HepG2 (cell line): ENCODE data around the gene CALD1. TPM values are rescaled to one million over a fixed set of nuclear protein-coding genes. Genes with fewer than 3 reads are reported as not detected.

ENCODE experiments used
- AHR ChIP-seq: IDR thresholded peaks from 2 replicates; pipeline ENCODE4 v1.6.1; 2018; ENCODE audit warnings: missing genetic modification reagents, missing compliant biosample characterization
- ATF2 ChIP-seq: sonication (generic); formaldehyde crosslinking; IDR thresholded peaks from 2 replicates; pipeline ENCODE4 v1.4.0; 2020; ENCODE audit warnings: missing genetic modification reagents
- CENPT ChIP-seq: sonication (generic); formaldehyde crosslinking; IDR thresholded peaks from 2 replicates; pipeline ENCODE4 v1.8.0; 2022; ENCODE audit warnings: low read depth, mild to moderate bottlenecking, moderate library complexity, missing genetic modification reagents
- DNMT3B ChIP-seq: conservative IDR thresholded peaks from 2 replicates; pipeline ENCODE4 v1.6.1; 2016; ENCODE audit warnings: missing biosample characterization, control low read depth
- ERF ChIP-seq: IDR thresholded peaks from 2 replicates; pipeline ENCODE4 v1.6.1; 2018; ENCODE audit warnings: missing biosample characterization, missing genetic modification reagents
- FOSL1 ChIP-seq: sonication (generic); formaldehyde crosslinking; IDR thresholded peaks from 2 replicates; pipeline ENCODE4 v1.9.0; 2021; ENCODE audit warnings: missing genetic modification reagents, borderline replicate concordance
- FOXK1 ChIP-seq: sonication (generic); formaldehyde crosslinking; IDR thresholded peaks from 2 replicates; pipeline ENCODE4 v1.4.0; 2020; ENCODE audit warnings: low read depth, missing genetic modification reagents, borderline replicate concordance
- FOXP4 ChIP-seq: sonication (generic); formaldehyde crosslinking; IDR thresholded peaks from 2 replicates; pipeline ENCODE4 v1.4.0; 2020; ENCODE audit warnings: missing genetic modification reagents
- JUNB ChIP-seq: sonication (generic); formaldehyde crosslinking; IDR thresholded peaks from 2 replicates; pipeline ENCODE4 v1.8.0; 2022; ENCODE audit warnings: missing genetic modification reagents, mild to moderate bottlenecking, borderline replicate concordance
- NR2F2 ChIP-seq: IDR thresholded peaks from 2 replicates; pipeline ENCODE4 v1.6.1; 2012; ENCODE audit warnings: low read depth, inconsistent platforms, borderline replicate concordance
- ONECUT2 ChIP-seq: sonication (generic); formaldehyde crosslinking; IDR thresholded peaks from 2 replicates; pipeline ENCODE4 v1.4.0; 2020; ENCODE audit warnings: missing genetic modification reagents
- PRDM15 ChIP-seq: sonication (generic); formaldehyde crosslinking; IDR thresholded peaks from 2 replicates; pipeline ENCODE4 v1.4.0; 2020; ENCODE audit warnings: missing genetic modification reagents
- ZNF230 ChIP-seq: sonication (generic); formaldehyde crosslinking; IDR thresholded peaks from 2 replicates; pipeline ENCODE4 v1.4.0; 2020; ENCODE audit warnings: mild to moderate bottlenecking, missing genetic modification reagents
- ZNF263 ChIP-seq: sonication (generic); formaldehyde crosslinking; IDR thresholded peaks from 2 replicates; pipeline ENCODE4 v1.4.0; 2020; ENCODE audit warnings: missing genetic modification reagents
- ZNF749 ChIP-seq: sonication (generic); formaldehyde crosslinking; IDR thresholded peaks from 2 replicates; pipeline ENCODE4 v1.8.0; 2022; ENCODE audit warnings: mild to moderate bottlenecking, missing genetic modification reagents, moderate library complexity, borderline replicate concordance
- polyA plus RNA-seq, 8 experiments: library from polyadenylated mRNA; depleted of rRNA in 3 of 8; stranded (reverse) in 7 of 8; unstranded in 1 of 8; fragments of >200 nt; fragmentation: Illumina TruSeq in 4 of 8; extraction: Trizol in 4 of 8; gene quantifications; 2 replicates each; pipeline versions ENCODE4 v1.2.1 to v1.2.3, GENCODE V29; 2011 to 2016; ENCODE audit warnings: low read depth in 4 of 8, missing spikeins in 1 of 8, mixed read lengths in 1 of 8; ENCODE audit not compliant: insufficient read depth in 1 of 8
- total RNA-seq, 5 experiments: library from RNA; depleted of rRNA; stranded (reverse); fragments of >200 nt; fragmentation: Illumina TruSeq; extraction: Trizol; gene quantifications; 2 replicates each; pipeline ENCODE4 v1.2.3, GENCODE V29; 2016; ENCODE audit warnings: low read depth in 1 of 5
- TF ChIP-seq, protein P1 (sequence below): sonication (generic); formaldehyde crosslinking; IDR thresholded peaks from 2 replicates; pipeline ENCODE4 v1.4.0; 2020; ENCODE audit warnings: missing genetic modification reagents

The CALD1 gene
- total and polyA plus RNA-seq, 2 of the 13 experiments (the other 11 are each of a cell fraction or from before 2014, with no cell fraction given) = 53.0 to 112 TPM

DNA sequence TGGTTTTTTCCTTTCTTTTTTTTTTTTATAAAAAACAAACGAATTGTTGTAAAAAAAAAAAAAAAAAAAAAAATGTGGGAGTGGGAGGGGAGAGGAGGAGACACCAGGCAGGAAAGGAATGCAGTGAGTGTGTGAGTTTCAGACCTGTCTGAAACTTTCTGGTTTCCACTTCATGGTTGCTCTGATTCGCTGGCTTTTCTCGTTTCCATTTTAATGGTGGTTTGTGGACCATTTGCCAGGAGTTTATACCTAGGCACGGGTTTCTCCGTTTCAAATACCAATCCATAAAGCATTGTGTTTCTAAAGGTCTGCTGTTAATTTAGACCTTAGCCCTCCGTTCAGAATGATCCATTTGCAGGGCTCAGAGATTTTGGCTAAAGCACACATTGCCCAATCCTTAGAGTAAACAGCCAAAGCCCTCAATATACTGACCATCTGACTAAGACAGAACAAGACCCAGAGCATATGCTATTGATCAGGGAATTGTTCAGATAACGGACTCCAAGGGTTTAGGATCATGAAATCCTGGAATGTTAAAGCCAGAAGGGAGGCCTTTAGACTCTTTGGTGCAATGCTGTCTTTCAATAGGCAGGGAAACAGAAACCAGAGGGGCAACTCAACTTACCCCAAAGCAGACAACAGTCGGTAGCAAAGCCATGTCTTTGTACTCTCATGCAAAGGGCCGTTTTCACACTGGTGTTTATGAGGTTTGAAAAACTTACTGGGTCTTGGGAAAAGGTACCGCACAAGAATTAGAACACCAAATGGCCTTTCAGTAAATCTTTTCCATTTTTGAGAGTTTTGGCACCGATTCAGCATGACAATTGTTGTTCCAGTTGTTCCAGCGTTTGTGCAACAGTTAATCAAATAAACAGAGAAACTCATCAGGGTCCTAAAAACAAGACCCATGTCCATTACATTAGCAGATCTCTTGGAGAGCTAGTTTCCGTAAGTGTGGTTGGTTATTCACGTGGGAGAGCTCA, 112.6 kb downstream of the CALD1 start (continued):
- peak; percentile 66; the same call in 1 of the 2 replicates for TF ChIP-seq ATF2 (CRISPR knock-in tag)
- peak; percentile 73; the same call in 1 of the 2 replicates for TF ChIP-seq NR2F2
- peak; percentile 93 for TF ChIP-seq ONECUT2
- TF ChIP-seq JUNB (CRISPR knock-in tag) = no peak
- no peak for TF ChIP-seq AHR (CRISPR knock-in tag)
- no peak for TF ChIP-seq CENPT
- TF ChIP-seq DNMT3B (CRISPR knock-in tag) = 0 out of 2 replicates have a peak, but pooled peaks have one; percentile 27
- TF ChIP-seq PRDM15 (CRISPR knock-in tag) = peak; percentile 81
- TF ChIP-seq FOXP4 (CRISPR knock-in tag) = peak; percentile 82
- peak; percentile 53; the same call in 1 of the 2 replicates for TF ChIP-seq FOXK1 (CRISPR knock-in tag)
- TF ChIP-seq ERF = no peak; the same call in 1 of the 2 replicates
- TF ChIP-seq FOSL1 (CRISPR knock-in tag) = no peak
- no peak for TF ChIP-seq ZNF749
- TF ChIP-seq ZNF263 (CRISPR knock-in tag) = peak; percentile 12; the same call in 1 of the 2 replicates
- TF ChIP-seq, protein P1, sequence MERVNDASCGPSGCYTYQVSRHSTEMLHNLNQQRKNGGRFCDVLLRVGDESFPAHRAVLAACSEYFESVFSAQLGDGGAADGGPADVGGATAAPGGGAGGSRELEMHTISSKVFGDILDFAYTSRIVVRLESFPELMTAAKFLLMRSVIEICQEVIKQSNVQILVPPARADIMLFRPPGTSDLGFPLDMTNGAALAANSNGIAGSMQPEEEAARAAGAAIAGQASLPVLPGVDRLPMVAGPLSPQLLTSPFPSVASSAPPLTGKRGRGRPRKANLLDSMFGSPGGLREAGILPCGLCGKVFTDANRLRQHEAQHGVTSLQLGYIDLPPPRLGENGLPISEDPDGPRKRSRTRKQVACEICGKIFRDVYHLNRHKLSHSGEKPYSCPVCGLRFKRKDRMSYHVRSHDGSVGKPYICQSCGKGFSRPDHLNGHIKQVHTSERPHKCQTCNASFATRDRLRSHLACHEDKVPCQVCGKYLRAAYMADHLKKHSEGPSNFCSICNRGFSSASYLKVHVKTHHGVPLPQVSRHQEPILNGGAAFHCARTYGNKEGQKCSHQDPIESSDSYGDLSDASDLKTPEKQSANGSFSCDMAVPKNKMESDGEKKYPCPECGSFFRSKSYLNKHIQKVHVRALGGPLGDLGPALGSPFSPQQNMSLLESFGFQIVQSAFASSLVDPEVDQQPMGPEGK (CRISPR knock-in tag) = peak; percentile 60; the same call in 1 of the 2 replicates
- 0 out of 2 replicates have a peak, but pooled peaks have one; percentile 1 for TF ChIP-seq ZNF230 (CRISPR knock-in tag)
